ENCODE measurements around the gene TBL1X.

DNA sequence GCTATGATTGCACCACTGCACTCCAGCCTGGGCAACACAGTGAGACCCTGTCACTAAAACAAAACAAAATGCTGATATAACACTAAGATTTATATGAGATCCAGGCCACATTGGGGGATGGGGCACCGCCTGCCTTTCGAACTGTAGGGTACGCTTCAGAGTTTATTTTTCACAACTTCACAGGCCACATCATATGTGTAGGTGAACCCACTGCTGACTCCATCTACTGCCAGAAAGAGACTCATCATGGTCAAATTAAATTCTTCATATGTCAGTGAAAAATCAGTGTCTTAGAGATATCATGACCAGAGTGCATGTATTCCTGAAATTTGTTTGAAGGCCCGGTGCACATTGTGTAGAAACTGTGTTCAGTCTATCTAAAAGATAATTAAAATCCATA lies 178.9 kb downstream of the TBL1X start:
- TF ChIP-seq POLR2A (IDR thresholded peaks at IDR 0.05; ENCODE audit: low read length) (no peak), GATA1 (IDR thresholded peaks at IDR 0.05; ENCODE audit: low read depth, low read length) (no peak)
